Subcutaneous abdominal adipose tissue (tissue), 5 donors: Measurements from ENCODE around the gene COL21A1.
A peak's percentile ranks its signal among the peaks of the same experiment; 100 is the strongest.

Experiments used
- H3K27ac ChIP-seq: one replicate; pipeline ENCODE4 v1.7.0; 2013; ENCODE audit warnings: low read depth, mild to moderate bottlenecking, inconsistent platforms, low read length, moderate library complexity
- H3K27me3 ChIP-seq, 5 donors: one replicate each; pipeline ENCODE4 v1.7.0; 2013; ENCODE audit warnings: low read length in 5 of 5, inconsistent platforms in 1 of 5; ENCODE audit not compliant: control insufficient read depth in 5 of 5, insufficient read depth in 4 of 5
- H3K36me3 ChIP-seq, 5 donors: one replicate each; pipeline ENCODE4 v1.7.0; 2013; ENCODE audit warnings: low read length in 5 of 5; ENCODE audit not compliant: control insufficient read depth in 5 of 5, insufficient read depth in 5 of 5
- H3K4me1 ChIP-seq, 5 donors: one replicate each; pipeline ENCODE4 v1.7.0; 2013; ENCODE audit warnings: low read length in 5 of 5, mild to moderate bottlenecking in 3 of 5, moderate library complexity in 1 of 5; ENCODE audit not compliant: control insufficient read depth in 5 of 5, insufficient read depth in 5 of 5
- H3K4me3 ChIP-seq, 5 donors: one replicate each; pipeline ENCODE4 v1.7.0; 2013; ENCODE audit warnings: low read length in 5 of 5, low read depth in 1 of 5
- H3K9ac ChIP-seq, 5 donors: one replicate each; pipeline ENCODE4 v1.7.0; 2013; ENCODE audit warnings: low read length in 5 of 5, mild to moderate bottlenecking in 4 of 5, moderate library complexity in 3 of 5
- H3K9me3 ChIP-seq, 5 donors: one replicate each; pipeline ENCODE4 v1.7.0; 2013; ENCODE audit warnings: low read length in 5 of 5; ENCODE audit not compliant: control insufficient read depth in 5 of 5
- donor health status: healthy.
- donor health status: healthy.
- donor health status: healthy.
- donor health status: healthy.
- donor health status: healthy.

COL21A1 gene

DNA sequence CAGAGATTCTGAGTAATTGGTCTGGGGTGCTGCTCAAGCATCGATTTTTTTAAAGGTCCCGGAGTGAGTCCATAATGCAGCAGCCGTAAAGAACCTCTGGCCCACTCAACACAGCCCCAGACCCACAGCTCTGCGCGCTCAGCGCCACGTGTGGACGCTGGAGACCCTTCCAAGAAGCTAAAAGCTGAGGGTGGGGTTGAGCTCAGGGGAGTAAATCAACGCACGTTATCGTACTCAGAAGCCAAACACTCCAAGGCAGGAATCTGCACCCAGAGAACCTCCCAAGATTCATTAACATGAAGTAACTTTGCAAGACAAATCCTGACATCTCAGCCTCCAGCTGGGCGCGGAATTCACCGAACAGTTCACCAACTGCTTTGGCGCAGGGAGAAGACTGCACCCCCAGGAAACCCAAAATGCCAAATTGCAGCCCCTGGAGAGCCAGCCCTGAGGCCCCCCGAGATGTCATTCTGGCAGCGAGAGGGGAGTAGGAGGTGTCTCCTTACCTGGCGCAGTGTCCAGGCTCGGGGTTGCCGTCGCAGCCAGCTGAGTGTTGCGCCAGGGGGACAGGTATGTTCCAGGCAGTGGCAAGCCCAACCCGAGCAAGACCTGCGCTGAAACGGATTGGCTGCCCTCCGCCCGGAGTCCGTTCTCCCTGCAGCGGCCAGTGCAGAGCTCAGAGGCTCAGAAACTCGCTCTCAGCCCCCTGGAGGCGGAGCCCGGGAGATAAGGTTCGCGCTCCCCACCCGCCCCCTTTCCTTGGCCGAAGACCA, at the start of gene COL21A1:
COL21A1 (minus strand) TSS at position 700 of the 773 bp plus-strand sequence. CDS start 64,962 bp downstream, outside the sequence.
- no peak within 1 kb of the TSS for H3K9ac ChIP-seq
- peaks cover 6 to 12% (median 10%) of the 10 kb centered on the region in 5 donors for H3K27me3 ChIP-seq
- H3K36me3 ChIP-seq: no peaks in the 10 kb centered on the region
- H3K4me3 ChIP-seq: peak within 1 kb of the TSS; percentile 28 to 51 (median 47)
- H3K27ac ChIP-seq: no peak within 1 kb of the TSS
- no peaks in the 10 kb centered on the region for H3K9me3 ChIP-seq
- H3K4me1 ChIP-seq: peaks cover 0 to 10% (median 10%) of the 10 kb centered on the region in 5 donors

DNA sequence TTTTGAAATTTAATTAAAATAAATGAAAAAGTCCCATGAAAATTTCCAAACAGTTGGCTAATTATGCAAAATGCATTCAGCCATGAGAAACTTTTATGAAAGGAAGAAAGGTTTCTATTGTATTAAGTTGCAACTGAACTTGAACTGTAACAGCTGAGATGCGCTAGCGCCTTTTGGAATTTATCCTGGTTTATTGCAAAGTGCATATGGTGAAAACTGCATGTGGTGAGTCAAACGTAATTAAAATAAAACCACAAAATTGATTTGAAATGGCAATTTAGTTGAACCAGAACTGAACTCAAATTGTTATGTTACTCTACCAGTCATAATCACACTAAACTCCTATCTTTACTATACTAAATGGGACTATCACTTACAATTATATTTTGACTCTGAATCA, 46.4 kb upstream of the COL21A1 start:
- H3K9ac ChIP-seq: no peak overlapping the region
- H3K36me3 ChIP-seq: no peaks in the 10 kb centered on the region

DNA sequence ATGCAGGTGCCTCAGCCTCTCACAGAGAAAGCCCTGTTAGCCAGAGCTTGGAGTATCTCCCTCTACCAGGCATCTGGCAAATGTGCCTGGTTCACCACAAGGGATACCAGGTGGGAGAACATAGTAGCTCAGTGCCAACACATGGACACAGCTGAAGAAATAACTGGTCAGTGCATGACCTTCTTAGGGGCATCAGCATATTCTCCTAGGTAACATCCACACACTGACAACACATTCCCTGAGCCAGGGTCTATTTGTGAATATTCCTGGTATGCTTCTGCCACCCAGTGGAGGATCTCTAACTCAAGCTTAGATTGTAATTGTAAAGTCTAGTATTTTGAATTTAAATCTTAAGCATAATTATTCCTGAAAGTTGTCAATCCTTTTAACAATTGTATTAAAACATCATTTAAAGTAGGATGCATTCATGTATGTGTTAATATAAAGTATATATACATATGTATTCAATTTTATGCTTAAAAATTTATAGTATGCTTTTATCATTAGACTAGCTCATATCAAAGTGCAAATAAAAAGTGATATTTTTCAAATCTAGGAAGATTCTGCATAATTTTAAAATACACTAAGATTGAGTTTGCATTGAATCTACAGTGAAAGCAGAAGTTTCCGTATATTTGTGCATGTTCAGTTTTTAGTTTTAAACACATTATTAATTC, 45.3 kb upstream of the COL21A1 start:
- Histone ChIP-seq H3K9me3 (no peaks in the 10 kb centered on the region), H3K36me3 (no peaks in the 10 kb centered on the region), H3K9ac (no peak overlapping the region), H3K27me3 (no peaks in the 10 kb centered on the region), H3K27ac (no peak overlapping the region), H3K4me3 (no peak overlapping the region), H3K4me1 (no peaks in the 10 kb centered on the region)

More for the DNA sequence above, 46.4 kb upstream of the COL21A1 start:
- H3K27ac ChIP-seq: no peak overlapping the region
- H3K9me3 ChIP-seq: no peaks in the 10 kb centered on the region
- no peaks in the 10 kb centered on the region for H3K27me3 ChIP-seq
- no peaks in the 10 kb centered on the region for H3K4me1 ChIP-seq
- no peak overlapping the region for H3K4me3 ChIP-seq

DNA sequence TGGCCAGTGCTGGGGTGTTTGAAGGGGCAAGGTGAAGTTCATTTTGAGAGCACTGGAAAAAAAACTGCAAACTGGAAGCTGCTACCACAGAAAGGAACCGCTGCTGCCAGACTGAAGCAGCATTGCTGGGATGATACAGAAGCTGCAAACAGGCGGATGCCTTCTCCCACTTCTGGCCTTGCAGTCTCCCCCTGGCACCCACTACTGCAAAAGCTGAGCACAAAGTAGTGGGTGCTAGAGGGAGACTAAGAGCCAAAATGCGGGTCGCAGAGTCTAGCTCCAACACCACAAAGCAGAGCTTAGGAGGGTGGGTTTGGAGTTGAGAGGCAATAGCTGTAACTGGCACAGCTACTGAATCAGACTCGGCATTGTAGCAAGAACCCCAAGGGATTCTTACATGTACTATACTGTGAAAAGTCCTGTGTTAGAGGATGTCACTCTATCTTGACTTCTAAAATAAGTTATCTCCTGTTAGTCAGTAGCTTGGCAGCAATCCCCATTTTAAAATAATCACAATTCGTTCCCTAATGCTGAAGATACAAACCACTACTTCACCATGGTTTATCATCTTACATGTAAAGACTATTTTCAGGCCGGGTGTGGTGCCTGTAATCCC, 44.0 kb upstream of the COL21A1 start:
- no peak overlapping the region for H3K27ac ChIP-seq
- H3K4me1 ChIP-seq: no peaks in the 10 kb centered on the region
- H3K36me3 ChIP-seq: no peaks in the 10 kb centered on the region
- no peak overlapping the region for H3K9ac ChIP-seq
- no peak overlapping the region for H3K4me3 ChIP-seq
- no peaks in the 10 kb centered on the region for H3K27me3 ChIP-seq
- H3K9me3 ChIP-seq: no peaks in the 10 kb centered on the region

DNA sequence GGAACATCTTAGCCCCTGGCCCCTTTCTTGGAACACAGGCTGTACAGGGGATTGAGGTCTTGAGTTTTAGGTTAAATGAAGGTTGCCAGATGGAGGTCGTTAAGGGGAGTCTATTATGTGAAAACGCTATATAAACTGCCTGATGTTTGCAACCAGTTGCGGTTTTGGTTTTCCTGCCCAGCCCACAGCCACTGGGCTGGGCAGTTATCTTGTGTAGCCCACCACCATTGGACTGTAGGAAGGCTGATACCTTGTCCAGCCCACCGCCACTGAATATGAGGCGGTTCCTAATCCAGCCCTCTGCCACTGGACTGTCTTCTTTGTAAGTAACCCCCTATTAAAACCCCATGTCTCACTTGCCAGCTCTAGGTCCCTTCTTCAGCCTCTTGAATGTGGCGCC, 42.3 kb upstream of the COL21A1 start:
- H3K9ac ChIP-seq: no peak overlapping the region
- H3K4me1 ChIP-seq: no peaks in the 10 kb centered on the region
- no peaks in the 10 kb centered on the region for H3K9me3 ChIP-seq
- no peaks in the 10 kb centered on the region for H3K36me3 ChIP-seq
- H3K4me3 ChIP-seq: no peak overlapping the region
- no peaks in the 10 kb centered on the region for H3K27me3 ChIP-seq
- no peak overlapping the region for H3K27ac ChIP-seq

DNA sequence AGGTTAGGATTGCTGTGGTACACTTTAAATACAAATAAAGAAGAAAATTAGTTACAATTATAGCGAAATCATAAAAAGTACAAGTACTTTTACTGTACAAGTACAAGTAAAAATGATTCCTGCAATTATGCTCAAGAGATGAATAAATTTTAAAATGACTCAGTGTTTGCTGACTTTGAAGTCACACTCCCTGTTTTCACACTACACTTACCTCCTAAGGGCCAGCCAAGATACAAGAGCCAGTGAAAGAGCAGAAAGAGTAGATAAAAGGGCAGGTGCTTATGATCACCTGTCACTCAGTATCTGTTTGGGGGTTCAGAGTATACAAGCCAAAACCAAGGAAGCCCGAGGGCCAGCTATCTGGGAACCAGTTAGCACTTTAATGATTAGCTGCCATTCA, 41.0 kb upstream of the COL21A1 start:
- no peaks in the 10 kb centered on the region for H3K9me3 ChIP-seq

DNA sequence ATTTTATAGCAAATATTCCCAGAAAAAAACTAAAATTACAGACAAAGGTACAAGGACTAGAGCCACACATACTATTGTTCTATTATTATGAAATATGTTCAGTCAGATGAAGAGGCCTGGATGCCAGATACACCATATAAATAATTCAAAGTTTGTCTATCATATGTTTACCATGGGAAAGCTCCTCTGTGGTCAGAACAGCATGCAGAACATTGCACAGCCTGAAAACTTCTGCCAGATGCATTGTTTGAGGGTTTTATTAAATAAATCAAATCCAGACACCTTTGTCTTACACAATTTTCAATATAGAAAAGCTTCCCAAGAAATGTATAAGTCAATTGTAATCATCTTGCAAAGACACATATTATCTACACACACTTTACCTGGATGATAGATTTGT, 35.0 kb upstream of the COL21A1 start:
- no peaks in the 10 kb centered on the region for H3K36me3 ChIP-seq
- no peak overlapping the region for H3K27ac ChIP-seq
- H3K4me3 ChIP-seq: no peak overlapping the region
- H3K9ac ChIP-seq: no peak overlapping the region
- H3K4me1 ChIP-seq: no peaks in the 10 kb centered on the region
- no peaks in the 10 kb centered on the region for H3K27me3 ChIP-seq
- H3K9me3 ChIP-seq: no peaks in the 10 kb centered on the region

More for the DNA sequence above, 41.0 kb upstream of the COL21A1 start:
- no peak overlapping the region for H3K9ac ChIP-seq
- no peaks in the 10 kb centered on the region for H3K27me3 ChIP-seq
- no peak overlapping the region for H3K27ac ChIP-seq
- H3K4me3 ChIP-seq: no peak overlapping the region
- H3K4me1 ChIP-seq: no peaks in the 10 kb centered on the region
- H3K36me3 ChIP-seq: no peaks in the 10 kb centered on the region

DNA sequence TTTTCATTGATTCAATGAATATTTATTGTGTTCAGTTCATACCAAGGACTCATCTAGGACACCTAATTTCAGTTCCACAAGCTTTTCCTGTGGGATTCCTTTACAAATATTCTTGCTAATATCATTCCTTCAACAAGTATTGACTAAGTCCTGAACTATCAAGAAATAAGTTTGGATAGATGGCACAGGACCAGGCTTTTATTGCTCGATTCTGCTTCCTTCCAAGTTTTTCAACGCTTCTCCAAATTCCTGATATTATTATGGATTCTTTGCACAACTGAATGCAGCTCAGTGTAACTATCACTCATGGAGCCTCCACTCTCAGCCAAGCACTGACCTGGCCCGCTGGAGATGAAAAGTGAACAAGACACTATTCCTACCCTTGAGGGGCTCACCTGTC, 32.7 kb upstream of the COL21A1 start:
- Histone ChIP-seq H3K9me3 (peaks cover 0 to 2% (median 0%) of the 10 kb centered on the region in 5 donors), H3K27me3 (no peaks in the 10 kb centered on the region), H3K36me3 (no peaks in the 10 kb centered on the region), H3K27ac (no peak overlapping the region), H3K4me1 (no peaks in the 10 kb centered on the region), H3K4me3 (no peak overlapping the region), H3K9ac (no peak overlapping the region)

DNA sequence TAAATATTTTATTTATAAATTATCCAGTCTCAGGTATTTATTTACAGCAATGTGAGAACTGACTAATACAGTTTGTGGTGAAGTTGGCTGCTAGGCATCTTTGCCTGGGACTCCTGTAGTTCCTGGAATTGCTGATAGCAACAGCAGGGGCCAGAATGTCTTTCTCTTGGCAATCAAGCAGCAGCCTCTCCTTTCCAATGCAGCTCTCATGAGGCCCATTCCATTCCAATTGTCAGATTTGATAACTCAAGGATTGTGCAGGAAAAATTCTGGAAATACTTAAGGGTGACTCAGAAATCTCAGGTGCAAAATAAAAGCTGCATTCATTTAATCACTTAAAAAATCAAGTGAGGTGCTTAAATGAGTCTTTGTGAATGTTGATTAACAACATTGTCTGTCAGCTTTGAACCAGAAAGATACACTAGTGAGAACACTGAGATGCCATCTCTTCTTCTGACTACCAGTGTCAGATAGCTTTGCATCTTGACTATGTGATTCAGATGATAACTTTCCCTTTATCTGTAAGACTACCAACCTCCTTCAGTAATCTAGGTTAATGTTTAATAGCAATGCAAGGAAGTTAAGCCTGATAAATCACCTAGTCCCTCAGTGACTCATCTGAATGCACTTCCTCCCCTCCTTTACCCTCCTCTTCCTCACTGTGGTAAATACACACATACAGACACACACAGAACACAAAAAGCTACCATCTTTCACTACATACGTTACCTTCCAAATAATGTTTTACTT, 32.1 kb upstream of the COL21A1 start:
- Histone ChIP-seq H3K27ac (no peak overlapping the region), H3K36me3 (no peaks in the 10 kb centered on the region), H3K27me3 (no peaks in the 10 kb centered on the region), H3K4me1 (no peaks in the 10 kb centered on the region), H3K9ac (no peak overlapping the region), H3K9me3 (peaks cover 0 to 5% (median 0%) of the 10 kb centered on the region in 5 donors), H3K4me3 (no peak overlapping the region)
